HepG2 (cell line): Measurements from ENCODE around the gene BPI.
A peak's percentile ranks its signal among the peaks of the same experiment; 100 is the strongest.

Experiments
- ATF1 ChIP-seq: IDR thresholded peaks from 2 replicates; pipeline ENCODE4 v1.6.1; 2016; ENCODE audit warnings: mild to moderate bottlenecking, control low read depth
- FOXA3 ChIP-seq: IDR thresholded peaks from 2 replicates; pipeline ENCODE4 v1.6.1; 2016; ENCODE audit warnings: missing genetic modification reagents, missing compliant biosample characterization
- FOXK2 ChIP-seq: fragments of 450-650 bp; IDR thresholded peaks from 2 replicates; pipeline ENCODE4 v1.6.1; 2016
- HCFC1 ChIP-seq: fragments of 150-350 bp; IDR thresholded peaks from 2 replicates; pipeline ENCODE4 v1.6.1; 2014; ENCODE audit warnings: low read depth, low read length
- MAFK ChIP-seq, 2 experiments: IDR thresholded peaks in 1 of 2; conservative IDR thresholded peaks in 1 of 2; 2 replicates each; pipeline ENCODE4 v1.6.1; 2011; ENCODE audit warnings: improper control_type of control experiment in 2 of 2, low read length in 2 of 2
- RARA ChIP-seq: IDR thresholded peaks from 2 replicates; pipeline ENCODE4 v1.6.1; 2016; ENCODE audit warnings: missing genetic modification reagents, missing compliant biosample characterization
- SIN3A ChIP-seq: IDR thresholded peaks from 2 replicates; pipeline ENCODE4 v1.6.1; 2011; ENCODE audit warnings: low read depth, mild to moderate bottlenecking, control low read depth, low read length, borderline replicate concordance
- TBL1XR1 ChIP-seq: fragments of 150-350 bp; IDR thresholded peaks from 2 replicates; pipeline ENCODE4 v1.6.1; 2014; ENCODE audit warnings: borderline replicate concordance, low read length; ENCODE audit not compliant: partially characterized antibody
- ZFX ChIP-seq: sonication (generic); formaldehyde crosslinking; IDR thresholded peaks from 2 replicates; pipeline ENCODE4 v1.4.0; 2020; ENCODE audit warnings: mild to moderate bottlenecking, low read depth, missing genetic modification reagents, moderate library complexity
- ZNF282 ChIP-seq: fragments of 450-650 bp; IDR thresholded peaks from 2 replicates; pipeline ENCODE4 v1.6.1; 2018; ENCODE audit not compliant: partially characterized antibody
- TF ChIP-seq, protein P1 (sequence below): sonication (generic); formaldehyde crosslinking; IDR thresholded peaks from 2 replicates; pipeline ENCODE4 v1.5.0; 2020; ENCODE audit warnings: mild to moderate bottlenecking, missing genetic modification reagents, moderate library complexity
- TF ChIP-seq, protein P2 (sequence below): sonication (generic); formaldehyde crosslinking; IDR thresholded peaks from 2 replicates; pipeline ENCODE4 v1.5.1; 2020; ENCODE audit warnings: mild to moderate bottlenecking, missing genetic modification reagents, moderate library complexity

- TF ChIP-seq TBL1XR1 (no peak), MAFK (conservative IDR thresholded peaks at IDR 0.05 in 1 of 2, IDR thresholded peaks at IDR 0.05 in 1 of 2; ENCODE audit: low read length in 2 of 2) (0 out of 4 replicates have a peak, but pooled peaks of 1 of the 2 experiments have one; percentile 6), ZFX (CRISPR knock-in tag) (no peak), HCFC1 (no peak), ATF1 (no peak), ZNF282 (no peak), FOXA3 (CRISPR knock-in tag) (no peak), SIN3A (no peak), FOXK2 (no peak), RARA (CRISPR knock-in tag) (no peak)
- TF ChIP-seq, protein P1, sequence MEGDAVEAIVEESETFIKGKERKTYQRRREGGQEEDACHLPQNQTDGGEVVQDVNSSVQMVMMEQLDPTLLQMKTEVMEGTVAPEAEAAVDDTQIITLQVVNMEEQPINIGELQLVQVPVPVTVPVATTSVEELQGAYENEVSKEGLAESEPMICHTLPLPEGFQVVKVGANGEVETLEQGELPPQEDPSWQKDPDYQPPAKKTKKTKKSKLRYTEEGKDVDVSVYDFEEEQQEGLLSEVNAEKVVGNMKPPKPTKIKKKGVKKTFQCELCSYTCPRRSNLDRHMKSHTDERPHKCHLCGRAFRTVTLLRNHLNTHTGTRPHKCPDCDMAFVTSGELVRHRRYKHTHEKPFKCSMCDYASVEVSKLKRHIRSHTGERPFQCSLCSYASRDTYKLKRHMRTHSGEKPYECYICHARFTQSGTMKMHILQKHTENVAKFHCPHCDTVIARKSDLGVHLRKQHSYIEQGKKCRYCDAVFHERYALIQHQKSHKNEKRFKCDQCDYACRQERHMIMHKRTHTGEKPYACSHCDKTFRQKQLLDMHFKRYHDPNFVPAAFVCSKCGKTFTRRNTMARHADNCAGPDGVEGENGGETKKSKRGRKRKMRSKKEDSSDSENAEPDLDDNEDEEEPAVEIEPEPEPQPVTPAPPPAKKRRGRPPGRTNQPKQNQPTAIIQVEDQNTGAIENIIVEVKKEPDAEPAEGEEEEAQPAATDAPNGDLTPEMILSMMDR (CRISPR knock-in tag), result no peak
- TF ChIP-seq, protein P2, sequence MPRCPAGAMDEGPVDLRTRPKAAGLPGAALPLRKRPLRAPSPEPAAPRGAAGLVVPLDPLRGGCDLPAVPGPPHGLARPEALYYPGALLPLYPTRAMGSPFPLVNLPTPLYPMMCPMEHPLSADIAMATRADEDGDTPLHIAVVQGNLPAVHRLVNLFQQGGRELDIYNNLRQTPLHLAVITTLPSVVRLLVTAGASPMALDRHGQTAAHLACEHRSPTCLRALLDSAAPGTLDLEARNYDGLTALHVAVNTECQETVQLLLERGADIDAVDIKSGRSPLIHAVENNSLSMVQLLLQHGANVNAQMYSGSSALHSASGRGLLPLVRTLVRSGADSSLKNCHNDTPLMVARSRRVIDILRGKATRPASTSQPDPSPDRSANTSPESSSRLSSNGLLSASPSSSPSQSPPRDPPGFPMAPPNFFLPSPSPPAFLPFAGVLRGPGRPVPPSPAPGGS (CRISPR knock-in tag), result no peak
These were observed 9.8 kb upstream of the BPI start for GRCh38 chr20:38294076-38294591.
